ENCODE data around the gene HOXD12.

Gene HOXD12

DNA sequence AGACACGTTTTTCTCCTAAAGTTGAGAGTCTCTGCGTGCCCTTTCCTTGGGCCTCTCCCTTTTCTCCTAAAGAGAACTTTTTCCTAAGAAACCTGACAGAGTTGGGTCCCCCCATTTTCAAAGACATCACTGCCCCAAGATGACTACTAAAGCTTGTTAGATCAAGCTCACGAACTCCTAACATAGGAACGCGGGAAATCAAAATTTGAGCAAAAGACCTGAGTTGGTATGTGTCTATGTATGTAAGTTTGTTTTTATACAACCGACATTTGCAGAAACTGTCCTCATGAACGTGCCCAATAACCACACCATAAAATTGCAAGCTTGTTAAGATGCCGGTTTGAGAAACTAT, 5.7 kb upstream of the HOXD12 start:
- no peak for DNase-seq

DNA sequence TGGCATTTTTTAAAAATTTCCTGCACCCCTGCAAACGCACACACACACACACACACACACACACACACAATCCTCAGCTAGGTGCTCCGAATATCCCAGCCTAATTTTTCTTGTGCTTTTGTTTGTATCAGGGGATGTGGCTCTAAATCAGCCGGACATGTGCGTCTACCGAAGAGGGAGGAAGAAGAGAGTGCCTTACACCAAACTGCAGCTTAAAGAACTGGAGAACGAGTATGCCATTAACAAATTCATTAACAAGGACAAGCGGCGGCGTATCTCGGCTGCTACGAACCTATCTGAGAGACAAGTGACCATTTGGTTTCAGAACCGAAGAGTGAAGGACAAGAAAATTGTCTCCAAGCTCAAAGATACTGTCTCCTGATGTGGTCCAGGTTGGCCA, 5.2 kb upstream of the HOXD12 start:
- DNase-seq, result no peak

DNA sequence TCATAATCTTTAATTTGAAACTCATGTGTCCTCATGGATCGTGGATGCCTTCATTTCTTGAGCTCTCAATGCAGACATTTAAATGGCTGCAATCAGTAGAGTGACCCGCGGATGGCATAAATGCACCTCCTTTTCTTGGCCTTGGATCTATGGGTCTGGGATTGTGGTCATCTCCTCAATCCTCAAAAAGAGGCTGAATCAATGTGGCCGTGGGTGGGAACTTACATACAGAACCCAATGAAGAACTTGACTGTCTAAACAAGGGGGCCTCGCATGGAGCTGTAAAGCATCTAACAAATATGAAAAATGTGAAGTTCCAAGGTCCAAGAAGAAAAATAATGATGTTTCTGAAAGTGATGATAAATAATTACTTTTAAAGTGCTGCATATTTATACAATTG, 4.2 kb upstream of the HOXD12 start:
- DNase-seq, result no peak

DNA sequence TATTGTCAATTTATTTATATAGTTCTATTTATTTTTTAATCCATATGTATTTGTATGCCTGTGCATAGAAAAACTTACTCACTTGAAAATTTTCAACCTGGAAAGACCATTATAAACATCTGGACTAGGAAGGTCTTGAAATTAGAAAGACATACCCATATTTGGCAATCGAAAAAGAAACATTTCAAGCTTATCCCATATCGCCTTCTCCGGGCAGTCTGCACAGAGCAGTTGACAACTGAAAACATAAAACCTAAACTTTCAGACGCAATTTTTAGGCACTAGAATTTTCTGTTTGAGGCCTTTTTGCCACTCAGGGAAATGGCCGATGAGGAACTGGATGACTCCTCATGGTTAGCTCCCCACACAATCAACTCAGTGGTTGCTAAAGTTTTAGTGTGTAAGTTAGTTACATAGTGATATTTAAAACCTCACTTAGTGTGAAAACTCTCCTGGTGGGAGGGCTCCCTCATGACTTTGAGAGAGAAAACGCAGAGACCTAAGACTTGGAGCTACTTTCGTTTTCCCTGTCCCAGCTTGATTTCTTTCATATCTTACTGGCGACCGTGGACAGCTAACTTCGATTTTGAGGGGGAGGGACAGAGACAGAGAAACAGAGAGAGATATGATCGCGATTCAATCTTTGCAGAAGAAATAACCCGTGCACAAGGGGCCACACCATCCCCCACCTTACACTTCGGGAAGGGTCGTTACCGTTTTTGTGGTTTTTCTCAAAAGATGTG, 3.2 kb upstream of the HOXD12 start:
- DNase-seq, result peak; percentile 42

DNA sequence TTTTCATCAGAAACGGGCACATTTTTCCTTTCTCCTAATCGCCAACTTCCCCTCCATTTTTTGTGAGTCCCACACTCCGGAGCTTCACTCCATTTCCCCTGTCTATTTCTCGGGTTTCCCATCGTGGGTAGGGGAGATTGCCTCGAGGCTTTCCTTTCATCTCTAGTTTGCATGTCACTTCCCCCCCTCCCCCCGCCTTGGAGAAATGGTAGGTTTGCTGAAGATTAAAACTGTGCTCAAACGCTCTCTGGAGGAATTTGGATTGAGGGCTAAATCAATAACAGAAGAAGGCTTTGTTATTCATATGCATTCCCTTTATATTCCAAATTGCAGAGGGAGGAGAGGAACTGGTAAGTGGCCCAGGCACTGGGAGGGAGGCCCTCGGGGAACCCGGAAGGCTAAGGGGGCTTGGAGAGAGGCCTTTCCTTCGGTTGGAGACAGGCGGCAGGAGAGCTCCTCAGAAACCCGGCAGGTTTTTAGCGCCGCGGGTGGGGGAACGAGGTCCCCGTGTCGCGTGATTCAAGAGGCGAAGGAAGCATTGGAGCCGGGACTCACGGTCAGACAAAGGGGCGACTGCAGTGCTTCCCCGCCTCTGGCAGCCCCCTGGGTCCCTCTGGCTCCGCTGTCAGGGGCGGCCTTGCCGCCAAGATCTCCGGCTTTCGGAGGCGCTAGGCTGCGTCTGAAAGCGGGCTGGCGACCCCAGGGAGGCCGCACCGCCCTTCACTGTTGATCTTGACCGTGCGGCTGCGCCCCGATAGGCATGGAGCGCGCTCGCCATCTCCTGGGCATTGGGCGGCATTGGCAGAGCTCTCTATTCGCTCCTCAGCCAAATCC, 2.4 kb upstream of the HOXD12 start:
- DNase-seq, result peak; percentile 93

DNA sequence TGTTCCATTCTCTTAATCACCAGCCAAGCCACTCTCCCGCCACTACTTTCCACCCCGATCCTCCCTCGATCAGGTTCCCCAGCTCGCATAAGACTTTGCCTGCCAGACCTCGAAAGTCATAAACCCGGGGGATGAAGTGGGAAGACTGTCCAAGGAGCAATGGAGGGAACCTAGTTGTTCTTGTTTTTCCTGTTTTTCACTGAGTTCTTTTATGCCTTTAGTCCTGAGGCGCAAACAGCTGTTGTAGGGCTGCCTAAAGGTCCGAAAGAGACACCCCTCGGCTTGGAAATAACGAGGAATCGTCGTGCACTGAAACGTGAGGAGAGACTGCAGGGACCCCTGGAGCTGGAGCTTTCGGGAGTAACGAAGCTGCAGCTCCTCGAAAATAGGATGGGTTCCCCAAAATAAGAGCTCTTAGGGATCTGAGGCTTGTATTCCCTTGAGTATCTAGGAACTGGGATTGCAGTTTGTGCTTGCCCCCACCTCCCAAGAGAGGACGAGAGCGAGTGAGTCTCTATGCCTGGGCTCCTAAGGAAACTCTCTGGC, 1.7 kb upstream of the HOXD12 start:
- no peak for DNase-seq

DNA sequence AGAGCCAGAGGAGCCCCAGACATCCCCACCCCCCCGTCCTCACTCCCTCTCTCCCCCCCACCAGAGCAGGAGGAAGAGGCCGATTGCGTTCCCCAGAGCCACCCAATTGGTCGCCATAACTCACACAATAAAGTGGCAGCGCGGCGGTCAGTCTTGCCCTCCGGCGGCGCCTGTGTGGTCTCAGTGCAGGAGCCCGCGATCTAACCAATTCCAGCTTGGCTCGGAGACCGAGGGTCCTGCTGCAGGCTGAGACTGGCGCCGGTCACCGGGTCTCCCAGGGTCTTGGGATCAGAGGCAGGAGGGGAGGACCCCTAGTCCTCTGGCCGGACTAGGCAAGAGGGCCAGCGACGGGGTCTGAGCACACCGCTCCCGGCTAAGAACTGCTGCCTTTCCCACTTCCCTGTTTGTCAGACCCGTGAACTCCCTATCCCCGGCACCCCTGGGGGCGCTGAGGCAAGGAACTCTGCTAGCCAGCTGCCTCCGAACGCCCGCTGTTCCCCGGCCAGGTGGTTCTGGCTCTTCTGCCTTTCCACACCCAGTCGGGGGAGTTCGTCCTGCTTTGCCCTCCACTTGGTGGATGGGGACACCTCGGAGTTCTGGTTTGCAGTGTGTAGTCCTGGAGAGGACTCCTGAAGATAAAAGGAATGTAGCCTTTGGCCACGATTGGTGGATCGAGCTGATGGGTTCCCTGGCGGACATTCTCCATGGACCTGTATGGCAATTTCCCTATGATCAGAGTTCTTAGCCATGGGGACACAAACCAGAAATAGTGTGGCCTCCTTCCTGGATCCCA, 1.0 kb upstream of the HOXD12 start:
- peak; percentile 59 for DNase-seq

DNA sequence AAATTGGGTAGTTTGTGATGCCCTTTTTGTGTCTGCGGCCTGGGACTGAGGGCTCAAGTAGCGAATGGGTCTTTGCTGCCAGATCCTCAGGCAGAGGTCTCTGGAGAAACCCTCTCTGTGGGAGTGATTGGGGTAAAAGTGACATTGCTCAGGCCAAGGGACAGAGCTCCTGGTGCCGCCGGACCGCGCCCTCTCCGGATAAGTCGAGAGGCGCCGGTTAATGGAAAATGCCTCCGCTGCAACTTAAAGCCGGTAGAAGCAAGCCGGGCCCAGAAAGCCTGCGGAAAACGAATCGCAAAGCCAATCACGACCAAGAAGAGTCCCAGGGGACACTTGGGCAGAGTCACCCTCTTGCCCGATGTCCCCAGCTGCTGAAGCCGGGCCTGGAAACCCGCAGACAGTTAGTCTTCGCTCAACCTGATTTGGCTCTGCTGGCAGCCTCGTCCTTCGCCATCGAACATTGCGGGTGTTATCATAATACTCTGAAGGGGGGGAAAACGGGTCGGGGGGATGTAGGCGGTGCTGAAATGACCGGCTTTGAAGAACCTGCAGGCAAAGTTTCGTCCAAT, 352 bp upstream of the HOXD12 start:
- DNase-seq, result no peak

DNA sequence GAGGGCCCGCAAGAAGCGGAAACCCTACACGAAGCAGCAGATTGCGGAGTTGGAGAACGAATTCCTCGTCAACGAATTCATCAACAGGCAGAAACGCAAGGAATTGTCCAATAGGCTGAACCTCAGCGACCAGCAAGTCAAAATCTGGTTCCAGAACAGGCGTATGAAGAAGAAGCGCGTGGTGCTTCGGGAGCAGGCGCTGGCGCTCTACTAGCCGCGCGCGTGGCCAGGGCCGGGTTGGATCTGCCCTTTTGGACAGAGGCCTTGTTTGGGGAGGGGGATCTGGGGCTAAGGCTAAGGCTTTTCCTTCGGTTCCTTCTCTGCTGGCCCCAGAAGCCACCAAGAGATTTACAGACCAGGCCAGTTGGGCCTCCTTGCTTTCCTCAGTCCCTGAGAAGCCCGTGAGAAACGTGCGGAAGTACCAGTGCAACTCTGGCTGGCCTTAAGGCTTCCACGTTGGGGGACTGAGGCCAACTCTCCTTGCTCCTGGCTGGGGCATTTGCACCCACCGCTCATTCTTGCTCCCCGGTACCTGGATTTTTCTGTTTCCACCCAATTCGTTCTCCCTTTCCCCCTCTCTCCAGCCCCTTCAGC, 1.0 kb downstream of the HOXD12 start:
- DNase-seq, result no peak

DNA sequence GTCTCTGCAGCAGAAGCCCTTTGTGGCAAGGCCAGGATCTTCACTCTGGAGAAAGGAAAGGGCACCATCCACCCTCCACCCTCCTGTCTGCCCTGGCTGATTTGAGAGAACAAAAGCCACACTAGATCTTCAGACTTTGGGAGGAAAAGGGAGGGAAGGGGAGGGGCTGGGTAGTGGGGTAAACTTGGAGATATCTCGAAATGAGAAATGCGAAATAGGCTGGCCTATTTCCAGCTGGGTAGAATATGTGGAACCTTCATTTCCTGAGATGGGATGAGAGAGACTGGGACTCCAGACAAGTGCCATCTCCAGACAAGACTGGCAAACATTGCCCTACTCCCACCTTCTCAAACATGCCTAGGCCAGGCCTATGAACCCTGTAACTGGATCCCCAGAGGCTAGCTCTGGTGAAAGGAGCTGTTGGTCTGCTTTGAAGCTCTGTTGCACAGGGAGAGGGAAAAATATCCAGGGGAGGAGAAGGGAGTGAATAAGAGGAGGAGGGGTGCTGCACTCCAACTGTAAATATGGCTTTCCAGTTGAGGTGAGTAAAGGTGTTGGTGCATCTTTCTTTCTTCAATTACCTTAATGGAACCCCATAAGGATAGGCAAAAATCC, 1.7 kb downstream of the HOXD12 start:
- DNase-seq, result no peak

DNA sequence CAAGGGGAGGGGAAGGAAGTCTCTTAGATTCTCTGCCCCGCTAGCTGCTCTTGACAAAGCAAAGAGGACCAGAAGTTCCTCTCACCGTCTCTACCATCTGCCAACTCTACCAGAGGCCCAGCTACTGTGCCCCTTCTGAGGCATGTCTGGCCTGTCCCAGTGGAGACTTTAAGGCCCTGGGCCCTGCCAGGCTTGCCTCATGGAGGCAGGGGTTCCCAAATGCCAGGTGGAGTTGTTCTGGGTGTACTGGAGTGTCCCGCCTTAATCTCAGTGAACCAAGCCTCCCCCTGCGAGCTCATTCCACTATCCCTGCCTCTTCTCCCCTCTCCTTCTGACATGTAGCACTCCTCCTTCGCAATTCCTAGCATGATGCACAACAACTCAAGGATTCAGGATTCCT, 2.2 kb downstream of the HOXD12 start:
- no peak for DNase-seq

DNA sequence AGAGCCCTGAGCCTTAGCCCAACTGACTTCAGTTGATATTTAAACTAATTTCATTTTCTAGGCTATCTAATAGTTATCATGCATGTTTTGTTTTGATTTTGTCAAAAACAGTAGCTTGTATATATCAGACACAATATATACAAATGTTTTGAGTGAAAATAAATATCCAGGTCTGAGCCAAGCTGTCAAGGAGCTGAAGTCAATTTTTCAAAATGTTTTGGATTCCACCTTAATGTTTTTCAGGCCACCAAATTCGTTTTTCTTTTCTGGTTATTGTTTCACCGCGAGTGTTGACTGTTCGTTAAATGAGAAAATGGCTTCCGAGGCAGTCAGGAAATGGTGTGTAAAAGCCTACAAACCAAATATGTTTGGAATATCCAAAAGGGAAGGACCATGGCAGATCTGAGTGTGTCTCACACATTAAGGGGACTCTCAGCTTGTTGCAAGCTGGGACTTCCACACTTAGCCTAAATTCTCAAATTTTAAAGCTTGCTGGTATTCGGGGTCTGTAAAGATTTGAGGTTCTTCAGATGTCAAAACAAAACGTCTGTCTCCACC, 2.8 kb downstream of the HOXD12 start:
- DNase-seq, result no peak

DNA sequence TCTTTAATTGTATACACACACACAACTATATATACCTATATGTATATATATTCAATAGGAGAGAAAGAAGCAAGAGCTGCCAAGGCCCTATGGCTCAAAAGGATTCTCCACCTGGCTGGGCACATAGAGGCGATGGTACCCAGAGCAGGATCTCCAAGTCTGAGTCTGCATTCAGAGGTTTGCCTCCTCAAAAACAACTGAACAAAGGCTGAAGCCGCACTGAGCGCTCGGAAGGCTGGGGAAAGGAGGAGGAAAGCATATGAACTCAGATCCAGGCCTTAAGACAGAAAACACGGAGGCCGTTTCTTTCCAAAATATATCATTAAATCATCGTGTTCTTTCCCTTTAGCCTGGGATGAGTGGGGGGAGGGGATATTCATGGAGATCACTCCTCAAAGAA, 3.6 kb downstream of the HOXD12 start:
- no peak for DNase-seq

DNA sequence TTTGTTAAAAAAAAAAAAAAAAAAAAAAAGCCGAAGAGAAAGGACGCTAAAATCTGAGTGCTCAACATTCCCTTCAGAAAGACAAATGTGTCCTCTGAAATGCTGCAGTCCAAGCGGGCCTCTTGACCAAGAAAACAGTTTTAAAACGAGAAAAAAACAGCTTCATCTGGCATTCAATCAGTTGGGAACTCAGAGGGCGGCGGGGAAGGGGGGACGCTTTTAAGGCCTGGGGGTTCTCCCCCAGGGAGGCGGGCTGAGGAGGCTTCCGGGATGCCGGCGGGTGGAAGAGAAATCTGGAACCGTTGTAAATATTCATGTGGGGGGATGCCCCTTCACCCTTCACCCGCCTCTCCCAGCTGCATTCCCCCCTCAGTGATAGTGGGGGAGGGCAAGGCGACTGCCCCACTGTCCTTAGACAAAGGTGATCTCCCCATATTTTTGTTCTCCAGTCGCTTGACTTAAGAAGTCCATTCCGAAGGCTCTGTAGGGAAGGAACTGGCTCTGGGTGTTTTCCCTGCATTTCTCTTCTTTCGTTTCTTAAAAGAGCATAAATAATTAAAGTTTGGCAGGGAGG, 4.2 kb downstream of the HOXD12 start:
- no peak for DNase-seq

DNA sequence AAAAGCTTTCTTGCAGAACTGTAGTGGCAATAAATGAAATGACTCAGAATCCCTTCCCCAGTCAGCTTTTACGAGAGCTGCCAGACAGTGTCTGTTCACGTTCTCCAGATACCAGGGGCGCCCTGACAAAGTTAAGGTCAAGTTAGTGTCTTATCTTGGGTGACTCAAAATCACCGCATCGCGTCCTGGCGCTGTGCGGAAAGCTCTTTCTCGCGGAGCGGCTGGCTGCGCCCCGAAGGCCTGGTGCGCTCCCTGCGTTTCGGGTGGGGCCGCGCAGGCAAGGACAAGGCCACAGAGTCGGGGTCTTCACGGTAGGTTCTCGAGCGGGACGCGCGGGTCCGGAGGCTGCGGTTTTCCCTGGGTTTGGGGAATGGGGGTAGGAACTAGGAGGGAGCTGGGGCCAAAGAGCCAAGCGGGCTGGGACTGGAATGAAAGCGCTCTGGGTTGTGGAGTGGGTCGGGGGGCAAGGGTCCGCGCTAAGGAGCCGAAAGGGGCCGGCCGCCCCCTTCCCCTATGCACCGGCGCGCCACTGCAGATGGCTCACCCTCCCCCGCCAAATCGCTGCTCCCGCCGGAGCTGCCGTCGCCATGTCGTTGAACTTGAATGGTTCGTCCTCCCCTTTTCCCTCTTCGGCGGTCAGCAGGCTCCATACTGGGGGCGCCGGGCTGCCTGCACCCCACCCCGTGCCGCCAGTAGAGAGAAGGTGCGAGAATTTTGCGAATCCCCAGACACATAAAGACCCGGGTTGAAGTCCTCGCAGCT, 4.9 kb downstream of the HOXD12 start:
- peak; percentile 44 for DNase-seq

DNA sequence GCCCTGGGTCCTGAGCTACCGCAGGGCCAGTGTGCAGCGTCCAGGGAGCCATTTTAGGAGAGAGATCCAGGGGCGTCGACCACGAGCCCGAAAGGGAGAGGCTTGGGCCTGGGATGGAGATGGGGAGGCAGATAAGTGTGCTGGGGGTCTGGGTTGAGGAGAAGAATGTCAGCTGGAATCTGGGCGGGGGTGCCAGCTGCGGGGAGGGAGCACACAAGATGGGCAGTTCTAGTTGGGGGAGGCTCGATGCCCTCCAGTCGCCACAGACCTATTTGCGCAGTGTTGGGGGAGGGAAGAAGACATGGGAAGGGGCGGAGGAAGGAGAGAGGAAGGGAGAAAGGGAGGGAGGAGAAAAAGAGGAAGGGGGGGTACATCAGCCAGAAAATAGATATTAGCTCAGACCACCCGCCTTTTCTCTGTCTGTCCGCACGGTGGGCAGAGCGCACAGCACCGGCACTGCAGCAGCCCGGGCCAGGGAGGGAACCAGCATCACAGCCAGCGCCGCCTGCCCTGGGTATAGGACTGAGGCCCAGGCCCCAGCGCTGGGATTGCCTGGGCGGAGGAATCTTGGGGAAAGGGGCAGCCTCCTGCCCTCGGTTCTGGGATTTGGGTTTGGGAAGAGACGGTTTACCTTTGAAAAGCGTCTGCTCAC, 5.6 kb downstream of the HOXD12 start:
- DNase-seq, result peak; percentile 38

DNA sequence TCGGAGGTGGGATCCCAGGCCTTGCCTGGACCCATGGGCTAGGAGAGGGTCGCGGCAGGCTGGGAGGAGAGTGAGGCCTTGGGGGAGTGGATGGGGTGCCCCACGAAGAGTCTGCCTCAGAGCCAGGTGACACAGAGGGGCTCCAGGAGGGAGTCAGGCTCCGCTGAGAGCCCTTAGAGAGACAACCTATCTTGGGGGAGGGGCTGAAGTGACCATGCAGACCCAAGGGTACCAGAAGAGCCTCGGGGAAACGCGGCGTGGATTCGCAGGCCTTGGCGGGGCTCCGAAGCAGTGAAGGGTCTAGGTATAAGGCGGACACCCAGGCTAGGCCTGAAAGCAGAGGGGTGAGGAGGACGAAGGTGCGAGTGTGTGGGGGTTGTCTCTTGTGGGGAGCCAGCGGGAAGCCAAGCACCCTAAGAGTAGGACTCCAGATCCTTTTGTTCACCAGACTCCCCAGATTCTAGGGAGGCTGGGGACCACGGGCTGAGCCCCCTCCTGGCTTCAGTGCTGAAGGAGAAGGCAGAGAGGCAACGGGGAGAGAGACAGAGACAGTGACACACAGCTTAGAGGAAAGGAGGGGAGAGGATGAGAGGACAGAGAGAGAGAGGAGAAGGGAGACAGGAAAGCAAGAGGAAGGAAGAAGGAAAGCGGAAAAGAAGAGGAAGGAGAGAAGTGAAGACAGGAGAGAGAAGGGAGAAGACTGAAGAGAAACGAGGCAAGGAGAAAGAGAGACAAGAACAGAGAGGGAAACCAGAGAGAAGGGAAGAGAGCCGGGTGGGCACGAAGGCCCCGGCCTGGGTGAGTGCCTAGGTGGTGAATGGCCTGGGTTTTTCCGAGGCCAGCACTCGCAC, 6.4 kb downstream of the HOXD12 start:
- no peak for DNase-seq

DNA sequence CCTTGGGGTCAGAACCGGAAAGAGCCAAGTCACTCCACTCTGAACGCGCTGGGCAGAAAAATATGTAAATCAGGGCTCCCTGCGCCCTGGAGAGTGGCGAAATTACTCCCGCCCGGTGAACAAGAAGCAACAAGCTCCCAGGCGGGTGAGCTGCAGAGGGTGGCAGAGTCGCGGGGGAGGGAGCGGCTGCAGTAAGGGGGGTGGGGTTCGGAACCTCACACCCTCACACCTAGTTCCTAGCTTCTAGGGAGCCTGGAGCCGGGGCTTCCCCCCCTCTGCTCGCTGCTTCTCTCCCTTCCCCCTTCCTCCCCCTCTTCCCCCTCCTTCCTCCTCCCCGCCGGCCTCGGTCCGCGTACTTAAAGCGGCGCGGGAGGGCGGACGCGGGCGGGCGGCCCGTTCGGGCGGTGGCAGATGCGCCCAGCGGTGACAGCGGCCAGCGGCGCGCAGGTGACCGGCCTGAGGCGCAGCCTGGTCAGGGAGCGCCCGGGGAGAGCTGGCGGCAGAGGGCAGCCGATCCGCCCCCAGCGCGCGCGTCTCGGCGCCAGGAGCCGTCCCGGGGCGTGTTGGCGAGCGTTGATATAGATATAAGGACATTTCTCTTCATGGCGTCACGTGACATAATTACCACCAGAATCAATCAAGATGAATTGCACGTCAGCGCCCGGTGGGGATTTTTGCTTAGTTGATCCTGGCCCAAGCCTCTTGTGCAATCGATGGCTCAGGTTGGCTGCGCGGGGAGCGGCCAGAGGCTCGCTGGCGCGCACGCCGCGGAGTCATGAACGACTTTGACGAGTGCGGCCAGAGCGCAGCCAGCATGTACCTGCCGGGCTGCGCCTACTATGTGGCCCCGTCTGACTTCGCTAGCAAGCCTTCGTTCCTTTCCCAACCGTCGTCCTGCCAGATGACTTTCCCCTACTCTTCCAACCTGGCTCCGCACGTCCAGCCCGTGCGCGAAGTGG, 7.3 kb downstream of the HOXD12 start, which contains the start of gene HOXD11:
Gene HOXD11 (plus strand): TSS at position 700 of the 959 bp plus-strand sequence. CDS start 76 bp downstream, at position 776.
- peak; percentile 84 for DNase-seq

All from DMS53 (cell line).